Pancreas (tissue), 10 donors: Measurements from ENCODE around the gene EPGN. TPM values are rescaled to one million over a fixed set of nuclear protein-coding genes. Genes with fewer than 3 reads are reported as not detected.
A peak's percentile ranks its signal among the peaks of the same experiment; 100 is the strongest.

Experiments
- ATAC-seq, 4 donors: fragments of 200-7000 bp; cut with Tn5 transposase; one replicate each; pipeline versions ENCODE4 v1.8.0 to v1.9.1; 2020; ENCODE audit warnings: mild to moderate bottlenecking in 4 of 4, moderate library complexity in 4 of 4
- DNase-seq, 6 donors: peaks; one replicate each; pipeline ENCODE4 v3.0.0-alpha.2; 2020
- FAIRE-seq: peaks from 2 replicates; lab custom pipeline; 2012; peaks lifted over from hg19 to GRCh38; lab: Jason Lieb, UNC
- H3K27ac ChIP-seq, 4 donors: fragments of 200-600 bp; sonication (generic); 1 replicate in 3 of 4; 2 replicates in 1 of 4; pipeline versions ENCODE4 v1.5.0 to v1.8.0; 2020
- H3K27me3 ChIP-seq, 4 donors: fragments of 200-600 bp; one replicate each; pipeline ENCODE4 v1.8.0; 2021
- H3K36me3 ChIP-seq, 3 donors: fragments of 200-600 bp; sonication (generic) in 1 of 3; one replicate each; pipeline versions ENCODE4 v1.5.0 to v1.8.0; 2020 to 2021
- H3K4me1 ChIP-seq, 3 donors: fragments of 200-600 bp; one replicate each; pipeline ENCODE4 v1.8.0; 2021
- H3K4me3 ChIP-seq, 4 donors: fragments of 200-600 bp; sonication (generic) in 2 of 4; one replicate each; pipeline versions ENCODE4 v1.5.0 to v1.8.0; 2020 to 2021
- H3K9me3 ChIP-seq, 4 donors: fragments of 200-600 bp; one replicate each; pipeline ENCODE4 v1.8.0; 2021
- CTCF ChIP-seq, 4 donors: fragments of 200-600 bp; sonication (generic) in 3 of 4; IDR thresholded peaks; one replicate each; pipeline versions ENCODE4 v1.5.0 to v1.8.0; 2021; ENCODE audit warnings: antibody characterized with exemption in 4 of 4
- WGBS, 2 donors: extraction: QIAGEN DNeasy Blood & Tissue Kit; methylation state at CpG; one replicate each; pipeline ENCODE4 v1.1.7; 2013; 5-methylcytosine and 5-hydroxymethylcytosine counted together
- intact Hi-C, 3 donors: fragments of 100-400 bp; cut with DNase I; formaldehyde crosslinking; loops; one replicate each; pipeline versions ENCODE4 v1.11.1 to v1.14.2; 2022
- polyA plus RNA-seq, 2 donors: library from polyadenylated mRNA; stranded (reverse); fragments of 200-250 nt; gene quantifications; one replicate each; pipeline ENCODE4 v1.2.3, GENCODE V29; 2013
- total RNA-seq, 6 donors: library from RNA; stranded (reverse); fragmentation: NEBNext Ultra II Directional in 4 of 6; extraction: Animal tissue kit (Norgen Biotek cat#: 25700) in 4 of 6; gene quantifications; one replicate each; pipeline versions ENCODE4 v1.2.1 to v1.2.4, GENCODE V29; 2021 to 2023
- donor health status: healthy with polysubstance abuse.
- donor health status: DM: no; HTN: no; CAD: no; lungs with moderate emphysema.
- donor health status: DM: no; HTN: no; CAD: no.
- donor health status: control.
- donor health status: control.
- donor health status: Bipolar disorder and iron deficiency.
- donor health status: DM: yes; HTN: yes; CAD: no.
- donor health status: DM: no; HTN: no; CAD: no.
- donor health status: DM: no; HTN: no; CAD: no.
- donor health status: DM: yes; HTN: yes; CAD: no.

The EPGN gene
- total RNA-seq = under 1 TPM in 1 of 6 donors, not detected in 5; 0.24 TPM
- not detected for polyA plus RNA-seq

GRCh38 chr4:74308215-74308614 is at the start of gene EPGN:
TSS of gene EPGN (plus strand) at chr4:74308470. CDS start at chr4:74308534, 64 bp downstream.
- no peak for FAIRE-seq
- no peak for DNase-seq
- Histone ChIP-seq H3K9me3 (no peaks in the 10 kb centered on the region), H3K4me1 (no peaks in the 10 kb centered on the region), H3K27me3 (no peaks in the 10 kb centered on the region), H3K4me3 (no peak within 1 kb of the TSS), H3K36me3 (no peaks in the 10 kb centered on the region), H3K27ac (no peak within 1 kb of the TSS)
- no peak for TF ChIP-seq CTCF (IDR thresholded peaks at IDR 0.05)
- no peak for ATAC-seq
- intact Hi-C loops = no loop called here
- WGBS, 2 donors = 57 to 66% methylated on average over 5 of the region's 5 CpGs

GRCh38 chr4:74258963-74259362 is 49.3 kb upstream of the EPGN start:
- peak in 4 of 6 donors; percentile 56 to 69 (median 68) for DNase-seq
- Histone ChIP-seq H3K27me3 (no peaks in the 10 kb centered on the region), H3K27ac (no peak overlapping the region), H3K36me3 (no peaks in the 10 kb centered on the region), H3K9me3 (no peaks in the 10 kb centered on the region), H3K4me1 (peaks cover 6 to 9% (median 8%) of the 10 kb centered on the region in 3 donors), H3K4me3 (no peak overlapping the region)
- WGBS, 2 donors = 38 to 40% methylated on average over 1 of the region's 1 CpG
- intact Hi-C loops = no loop called here
- no peak for FAIRE-seq
- no peak for TF ChIP-seq CTCF (IDR thresholded peaks at IDR 0.05)
- ATAC-seq = peak; percentile 91 to 94 (median 92)

- FAIRE-seq = no peak
- Histone ChIP-seq H3K9me3 (no peaks in the 10 kb centered on the region), H3K4me1 (peaks cover 6 to 9% (median 8%) of the 10 kb centered on the region in 3 donors), H3K27me3 (no peaks in the 10 kb centered on the region), H3K4me3 (no peak overlapping the region), H3K27ac (no peak overlapping the region), H3K36me3 (no peaks in the 10 kb centered on the region)
- 97 to 100% methylated on average over 1 of the region's 1 CpG for WGBS, 2 donors
- ATAC-seq = no peak
- no peak for DNase-seq
- intact Hi-C loops = no loop called here
- no peak for TF ChIP-seq CTCF (IDR thresholded peaks at IDR 0.05)
Measured at GRCh38 chr4:74260036-74260435, 48.2 kb upstream of the EPGN start.

- ATAC-seq (no peak), DNase-seq (no peak), FAIRE-seq (no peak)
- no peaks in the 10 kb centered on the region for H3K27me3 ChIP-seq
- no peaks in the 10 kb centered on the region for H3K36me3 ChIP-seq
- H3K27ac ChIP-seq = no peak overlapping the region
- no peak overlapping the region for H3K4me3 ChIP-seq
- no peaks in the 10 kb centered on the region for H3K9me3 ChIP-seq
- H3K4me1 ChIP-seq = peaks cover 6 to 9% (median 8%) of the 10 kb centered on the region in 3 donors
- intact Hi-C loops = no loop called here
- no peak for TF ChIP-seq CTCF (IDR thresholded peaks at IDR 0.05)
Measured at GRCh38 chr4:74262522-74262921, 45.7 kb upstream of the EPGN start.

- FAIRE-seq (no peak), DNase-seq (no peak), ATAC-seq (no peak)
- Histone ChIP-seq H3K36me3 (no peaks in the 10 kb centered on the region), H3K9me3 (no peaks in the 10 kb centered on the region), H3K4me3 (no peak overlapping the region), H3K27ac (no peak overlapping the region), H3K4me1 (peaks cover 6 to 11% (median 7%) of the 10 kb centered on the region in 3 donors), H3K27me3 (no peaks in the 10 kb centered on the region)
- TF ChIP-seq CTCF (IDR thresholded peaks at IDR 0.05) = no peak
- intact Hi-C loops = no loop called here
Measured at GRCh38 chr4:74263551-74263950, 44.7 kb upstream of the EPGN start.
